ENCODE data around the gene CPNE5. TPM values are rescaled to one million over a fixed set of nuclear protein-coding genes. Genes with fewer than 3 reads are reported as not detected.
"Not testable (repeated sequence)": the region's sequence is repeated elsewhere in the genome, so short reads cannot be mapped to it uniquely, and the experiment has no call there.

Gene CPNE5
- total and polyA plus RNA-seq, 2 donors = 0.57 to 3.4 TPM

- Histone ChIP-seq H3K36me3 (ENCODE audit: control insufficient read depth in 2 of 2, insufficient read depth in 2 of 2, low read length in 1 of 2) (no peaks in the 10 kb centered on the region), H3K27me3 (ENCODE audit: control insufficient read depth in 2 of 2, insufficient read depth in 1 of 2, low read length in 1 of 2) (no peaks in the 10 kb centered on the region), H3K4me1 (ENCODE audit: control insufficient read depth in 2 of 2, insufficient read depth in 2 of 2, low read length in 2 of 2) (peaks cover 0 to 7% of the 10 kb centered on the region in 2 donors), H3K4me3 (ENCODE audit: low read length in 2 of 2) (no peak overlapping the region), H3K27ac (ENCODE audit: low read depth in 1 of 2, low read length in 1 of 2) (no peak overlapping the region), H3K9me3 (ENCODE audit: control insufficient read depth in 2 of 2, insufficient read depth in 1 of 2, low read length in 1 of 2) (no peaks in the 10 kb centered on the region)
- DNase-seq (ENCODE audit: low read depth in 6 of 9, low spot score in 9 of 9) = no peak
- WGBS = 80% methylated on average over 13 of the region's 13 CpGs
Measured at GRCh38 chr6:36717231-36717825, 121.9 kb downstream of the CPNE5 start.

GRCh38 chr6:36716476-36717093 lies 122.7 kb downstream of the CPNE5 start:
- Histone ChIP-seq H3K9me3 (ENCODE audit: control insufficient read depth in 2 of 2, insufficient read depth in 1 of 2, low read length in 1 of 2) (no peaks in the 10 kb centered on the region), H3K27me3 (ENCODE audit: control insufficient read depth in 2 of 2, insufficient read depth in 1 of 2, low read length in 1 of 2) (no peaks in the 10 kb centered on the region), H3K27ac (ENCODE audit: low read depth in 1 of 2, low read length in 1 of 2) (no peak overlapping the region), H3K4me1 (ENCODE audit: control insufficient read depth in 2 of 2, insufficient read depth in 2 of 2, low read length in 2 of 2) (peaks cover 0 to 7% of the 10 kb centered on the region in 2 donors), H3K36me3 (ENCODE audit: control insufficient read depth in 2 of 2, insufficient read depth in 2 of 2, low read length in 1 of 2) (no peaks in the 10 kb centered on the region), H3K4me3 (ENCODE audit: low read length in 2 of 2) (no peak overlapping the region)
- no peak for DNase-seq (ENCODE audit: low read depth in 6 of 9, low spot score in 9 of 9)
- WGBS = 97% methylated on average over 8 of the region's 8 CpGs

GRCh38 chr6:36715469-36715868 lies 123.8 kb downstream of the CPNE5 start:
- Histone ChIP-seq H3K9me3 (ENCODE audit: control insufficient read depth in 2 of 2, insufficient read depth in 1 of 2, low read length in 1 of 2) (no peaks in the 10 kb centered on the region), H3K4me3 (ENCODE audit: low read length in 2 of 2) (no peak overlapping the region), H3K4me1 (ENCODE audit: control insufficient read depth in 2 of 2, insufficient read depth in 2 of 2, low read length in 2 of 2) (peaks cover 0 to 3% of the 10 kb centered on the region in 2 donors), H3K36me3 (ENCODE audit: control insufficient read depth in 2 of 2, insufficient read depth in 2 of 2, low read length in 1 of 2) (no peaks in the 10 kb centered on the region), H3K27ac (ENCODE audit: low read depth in 1 of 2, low read length in 1 of 2) (no peak overlapping the region), H3K27me3 (ENCODE audit: control insufficient read depth in 2 of 2, insufficient read depth in 1 of 2, low read length in 1 of 2) (no peaks in the 10 kb centered on the region)
- DNase-seq (ENCODE audit: low read depth in 6 of 9, low spot score in 9 of 9) = no peak
- 96% methylated on average over 7 of the region's 7 CpGs for WGBS

- WGBS = 94% methylated on average over 10 of the region's 10 CpGs
- no peak for DNase-seq (ENCODE audit: low read depth in 6 of 9, low spot score in 9 of 9)
- no peaks in the 10 kb centered on the region for H3K4me1 ChIP-seq (ENCODE audit: control insufficient read depth in 2 of 2, insufficient read depth in 2 of 2, low read length in 2 of 2)
- H3K4me3 ChIP-seq (ENCODE audit: low read length in 2 of 2) = no peak overlapping the region
- no peak overlapping the region for H3K27ac ChIP-seq (ENCODE audit: low read depth in 1 of 2, low read length in 1 of 2)
- H3K27me3 ChIP-seq (ENCODE audit: control insufficient read depth in 2 of 2, insufficient read depth in 1 of 2, low read length in 1 of 2) = no peaks in the 10 kb centered on the region
- no peaks in the 10 kb centered on the region for H3K36me3 ChIP-seq (ENCODE audit: control insufficient read depth in 2 of 2, insufficient read depth in 2 of 2, low read length in 1 of 2)
- H3K9me3 ChIP-seq (ENCODE audit: control insufficient read depth in 2 of 2, insufficient read depth in 1 of 2, low read length in 1 of 2) = no peaks in the 10 kb centered on the region
Measured at GRCh38 chr6:36714511-36714910, 124.7 kb downstream of the CPNE5 start.

- no peak for DNase-seq (ENCODE audit: low read depth in 6 of 9, low spot score in 9 of 9)
- Histone ChIP-seq H3K27ac (ENCODE audit: low read depth in 1 of 2, low read length in 1 of 2) (no peak overlapping the region), H3K27me3 (ENCODE audit: control insufficient read depth in 2 of 2, insufficient read depth in 1 of 2, low read length in 1 of 2) (no peaks in the 10 kb centered on the region), H3K4me1 (ENCODE audit: control insufficient read depth in 2 of 2, insufficient read depth in 2 of 2, low read length in 2 of 2) (no peaks in the 10 kb centered on the region), H3K9me3 (ENCODE audit: control insufficient read depth in 2 of 2, insufficient read depth in 1 of 2, low read length in 1 of 2) (no peaks in the 10 kb centered on the region), H3K4me3 (ENCODE audit: low read length in 2 of 2) (no peak overlapping the region), H3K36me3 (ENCODE audit: control insufficient read depth in 2 of 2, insufficient read depth in 2 of 2, low read length in 1 of 2) (no peaks in the 10 kb centered on the region)
- 92% methylated on average over 8 of the region's 8 CpGs for WGBS
Measured at GRCh38 chr6:36713846-36714245, 125.4 kb downstream of the CPNE5 start.

GRCh38 chr6:36712816-36713215 lies 126.4 kb downstream of the CPNE5 start:
- 95% methylated on average over 4 of the region's 4 CpGs for WGBS
- no peak for DNase-seq (ENCODE audit: low read depth in 6 of 9, low spot score in 9 of 9)
- Histone ChIP-seq H3K4me1 (ENCODE audit: control insufficient read depth in 2 of 2, insufficient read depth in 2 of 2, low read length in 2 of 2) (no peaks in the 10 kb centered on the region), H3K9me3 (ENCODE audit: control insufficient read depth in 2 of 2, insufficient read depth in 1 of 2, low read length in 1 of 2) (no peaks in the 10 kb centered on the region), H3K4me3 (ENCODE audit: low read length in 2 of 2) (no peak overlapping the region), H3K27ac (ENCODE audit: low read depth in 1 of 2, low read length in 1 of 2) (no peak overlapping the region), H3K36me3 (ENCODE audit: control insufficient read depth in 2 of 2, insufficient read depth in 2 of 2, low read length in 1 of 2) (no peaks in the 10 kb centered on the region), H3K27me3 (ENCODE audit: control insufficient read depth in 2 of 2, insufficient read depth in 1 of 2, low read length in 1 of 2) (no peaks in the 10 kb centered on the region)

GRCh38 chr6:36706339-36706738 lies 132.9 kb downstream of the CPNE5 start:
- Histone ChIP-seq H3K36me3 (ENCODE audit: control insufficient read depth in 2 of 2, insufficient read depth in 2 of 2, low read length in 1 of 2) (no peaks in the 10 kb centered on the region), H3K4me3 (ENCODE audit: low read length in 2 of 2) (no peak overlapping the region), H3K27ac (ENCODE audit: low read depth in 1 of 2, low read length in 1 of 2) (no peak overlapping the region), H3K9me3 (ENCODE audit: control insufficient read depth in 2 of 2, insufficient read depth in 1 of 2, low read length in 1 of 2) (no peaks in the 10 kb centered on the region), H3K27me3 (ENCODE audit: control insufficient read depth in 2 of 2, insufficient read depth in 1 of 2, low read length in 1 of 2) (no peaks in the 10 kb centered on the region), H3K4me1 (ENCODE audit: control insufficient read depth in 2 of 2, insufficient read depth in 2 of 2, low read length in 2 of 2) (no peaks in the 10 kb centered on the region)
- DNase-seq (ENCODE audit: low read depth in 6 of 9, low spot score in 9 of 9) = no peak
- WGBS = 77% methylated on average over 1 of the region's 1 CpG

GRCh38 chr6:36704961-36705577 lies 134.2 kb downstream of the CPNE5 start:
- DNase-seq (ENCODE audit: low read depth in 6 of 9, low spot score in 9 of 9); H3K36me3 ChIP-seq (ENCODE audit: control insufficient read depth in 2 of 2, insufficient read depth in 2 of 2, low read length in 1 of 2); H3K4me3 ChIP-seq (ENCODE audit: low read length in 2 of 2); H3K27me3 ChIP-seq (ENCODE audit: control insufficient read depth in 2 of 2, insufficient read depth in 1 of 2, low read length in 1 of 2); H3K27ac ChIP-seq (ENCODE audit: low read depth in 1 of 2, low read length in 1 of 2); H3K9me3 ChIP-seq (ENCODE audit: control insufficient read depth in 2 of 2, insufficient read depth in 1 of 2, low read length in 1 of 2); H3K4me1 ChIP-seq (ENCODE audit: control insufficient read depth in 2 of 2, insufficient read depth in 2 of 2, low read length in 2 of 2): not testable (repeated sequence)
- 79% methylated on average over 7 of the region's 7 CpGs for WGBS

- no peaks in the 10 kb centered on the region for H3K36me3 ChIP-seq (ENCODE audit: control insufficient read depth in 2 of 2, insufficient read depth in 2 of 2, low read length in 1 of 2)
- no peak overlapping the region for H3K4me3 ChIP-seq (ENCODE audit: low read length in 2 of 2)
- no peaks in the 10 kb centered on the region for H3K4me1 ChIP-seq (ENCODE audit: control insufficient read depth in 2 of 2, insufficient read depth in 2 of 2, low read length in 2 of 2)
- WGBS = 97% methylated on average over 18 of the region's 18 CpGs
- H3K9me3 ChIP-seq (ENCODE audit: control insufficient read depth in 2 of 2, insufficient read depth in 1 of 2, low read length in 1 of 2) = no peaks in the 10 kb centered on the region
- no peaks in the 10 kb centered on the region for H3K27me3 ChIP-seq (ENCODE audit: control insufficient read depth in 2 of 2, insufficient read depth in 1 of 2, low read length in 1 of 2)
- H3K27ac ChIP-seq (ENCODE audit: low read depth in 1 of 2, low read length in 1 of 2) = no peak overlapping the region
- no peak for DNase-seq (ENCODE audit: low read depth in 6 of 9, low spot score in 9 of 9)
Measured at GRCh38 chr6:36703982-36704381, 135.3 kb downstream of the CPNE5 start.

All from thymus (tissue), 11 donors.